ENCODE results near the gene PYCARD.

GRCh38 chr16:31204871-31205666, 2.5 kb upstream of the PYCARD start:
- TF ChIP-seq POLR2A (IDR thresholded peaks at IDR 0.05) (no peak), EP300 (IDR thresholded peaks at IDR 0.05) (no peak)
- TF ChIP-seq, protein P1, sequence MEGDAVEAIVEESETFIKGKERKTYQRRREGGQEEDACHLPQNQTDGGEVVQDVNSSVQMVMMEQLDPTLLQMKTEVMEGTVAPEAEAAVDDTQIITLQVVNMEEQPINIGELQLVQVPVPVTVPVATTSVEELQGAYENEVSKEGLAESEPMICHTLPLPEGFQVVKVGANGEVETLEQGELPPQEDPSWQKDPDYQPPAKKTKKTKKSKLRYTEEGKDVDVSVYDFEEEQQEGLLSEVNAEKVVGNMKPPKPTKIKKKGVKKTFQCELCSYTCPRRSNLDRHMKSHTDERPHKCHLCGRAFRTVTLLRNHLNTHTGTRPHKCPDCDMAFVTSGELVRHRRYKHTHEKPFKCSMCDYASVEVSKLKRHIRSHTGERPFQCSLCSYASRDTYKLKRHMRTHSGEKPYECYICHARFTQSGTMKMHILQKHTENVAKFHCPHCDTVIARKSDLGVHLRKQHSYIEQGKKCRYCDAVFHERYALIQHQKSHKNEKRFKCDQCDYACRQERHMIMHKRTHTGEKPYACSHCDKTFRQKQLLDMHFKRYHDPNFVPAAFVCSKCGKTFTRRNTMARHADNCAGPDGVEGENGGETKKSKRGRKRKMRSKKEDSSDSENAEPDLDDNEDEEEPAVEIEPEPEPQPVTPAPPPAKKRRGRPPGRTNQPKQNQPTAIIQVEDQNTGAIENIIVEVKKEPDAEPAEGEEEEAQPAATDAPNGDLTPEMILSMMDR (IDR thresholded peaks at IDR 0.05), result no peak

Data from tibial nerve (tissue), 4 donors.